22Rv1 (cell line): ENCODE measurements around the gene C12orf75.

Experiments used
- H3K27ac ChIP-seq: fragments of 450-650 bp; 2 replicates; pipeline ENCODE4 v1.5.1; 2017
- ZFX ChIP-seq: fragments of 450-650 bp; IDR thresholded peaks from 2 replicates; pipeline ENCODE4 v1.6.1; 2017; ENCODE audit warnings: antibody characterized with exemption, borderline replicate concordance
- TF ChIP-seq, protein P1 (sequence below): fragments of 450-650 bp; IDR thresholded peaks from 2 replicates; pipeline ENCODE4 v1.5.1; 2017; ENCODE audit warnings: mild to moderate bottlenecking

The C12orf75 gene

DNA sequence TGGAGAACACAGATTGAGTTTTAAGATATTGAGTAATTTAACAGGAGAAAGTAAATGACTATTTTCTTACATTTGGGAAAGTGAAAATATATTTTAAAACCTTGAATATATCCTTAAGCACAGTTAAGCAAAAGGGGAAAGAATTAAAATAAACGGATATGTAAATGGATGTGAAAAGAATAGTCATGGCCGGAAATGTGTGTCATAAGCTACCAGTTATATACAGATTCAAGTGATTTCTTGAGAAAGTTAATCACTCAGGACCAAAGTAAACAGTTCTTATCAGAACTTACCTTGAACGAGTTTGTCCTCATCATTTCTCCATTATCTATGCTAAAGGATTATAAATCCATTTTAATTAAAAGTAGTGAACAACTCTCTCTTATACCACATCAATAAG, 33.4 kb downstream of the C12orf75 start:
- no peak for TF ChIP-seq ZFX
- TF ChIP-seq, protein P1, sequence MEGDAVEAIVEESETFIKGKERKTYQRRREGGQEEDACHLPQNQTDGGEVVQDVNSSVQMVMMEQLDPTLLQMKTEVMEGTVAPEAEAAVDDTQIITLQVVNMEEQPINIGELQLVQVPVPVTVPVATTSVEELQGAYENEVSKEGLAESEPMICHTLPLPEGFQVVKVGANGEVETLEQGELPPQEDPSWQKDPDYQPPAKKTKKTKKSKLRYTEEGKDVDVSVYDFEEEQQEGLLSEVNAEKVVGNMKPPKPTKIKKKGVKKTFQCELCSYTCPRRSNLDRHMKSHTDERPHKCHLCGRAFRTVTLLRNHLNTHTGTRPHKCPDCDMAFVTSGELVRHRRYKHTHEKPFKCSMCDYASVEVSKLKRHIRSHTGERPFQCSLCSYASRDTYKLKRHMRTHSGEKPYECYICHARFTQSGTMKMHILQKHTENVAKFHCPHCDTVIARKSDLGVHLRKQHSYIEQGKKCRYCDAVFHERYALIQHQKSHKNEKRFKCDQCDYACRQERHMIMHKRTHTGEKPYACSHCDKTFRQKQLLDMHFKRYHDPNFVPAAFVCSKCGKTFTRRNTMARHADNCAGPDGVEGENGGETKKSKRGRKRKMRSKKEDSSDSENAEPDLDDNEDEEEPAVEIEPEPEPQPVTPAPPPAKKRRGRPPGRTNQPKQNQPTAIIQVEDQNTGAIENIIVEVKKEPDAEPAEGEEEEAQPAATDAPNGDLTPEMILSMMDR: no peak

DNA sequence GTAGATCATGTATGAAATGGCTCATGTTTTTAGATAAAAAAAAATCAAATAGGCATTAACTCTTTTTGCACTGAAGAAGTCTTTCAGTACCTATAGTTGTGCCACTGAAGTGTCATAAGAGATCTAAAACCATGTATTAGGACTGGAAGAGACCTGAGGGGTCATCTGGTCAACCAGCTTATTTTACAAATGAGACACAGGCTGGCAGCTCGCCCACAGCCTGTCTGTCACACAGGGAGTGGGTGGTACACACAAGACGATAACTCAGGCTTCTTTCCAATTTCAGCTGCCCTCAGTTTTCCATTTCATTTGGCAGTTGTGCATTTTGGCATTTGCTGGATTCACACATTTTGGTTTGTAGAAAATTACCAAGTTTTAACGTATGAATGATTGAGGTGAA, 34.7 kb downstream of the C12orf75 start:
- no peak overlapping the region for H3K27ac ChIP-seq
- TF ChIP-seq, protein P1: no peak
- TF ChIP-seq ZFX: no peak

More for the DNA sequence above, 33.4 kb downstream of the C12orf75 start:
- H3K27ac ChIP-seq: no peak overlapping the region

DNA sequence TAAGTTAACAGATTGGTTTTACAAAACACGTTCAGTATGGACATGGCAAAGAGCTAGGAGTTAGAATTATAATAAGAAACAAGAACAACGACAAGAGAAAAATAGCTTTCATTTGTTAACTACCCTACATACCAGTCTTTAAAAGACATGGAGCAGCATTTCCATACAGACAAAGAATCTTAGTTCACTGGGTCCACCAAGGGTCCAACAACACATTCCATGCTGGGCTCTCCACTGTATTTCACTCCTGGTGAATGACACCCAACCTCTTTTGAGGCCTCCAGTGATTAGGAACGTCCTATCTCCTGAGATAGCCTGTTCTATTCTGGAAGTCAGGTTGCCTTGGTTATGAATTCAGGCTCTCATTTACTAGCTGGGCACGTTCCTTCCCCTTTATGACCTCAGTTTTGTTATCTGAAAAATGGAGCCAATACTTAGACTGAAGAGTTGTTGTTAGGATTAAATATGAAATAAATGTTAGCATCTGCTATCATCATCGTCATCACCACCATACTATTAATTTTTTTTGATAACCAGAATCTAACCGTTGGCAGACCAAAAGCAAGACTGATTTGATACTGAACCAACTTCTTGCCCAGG, 37.7 kb downstream of the C12orf75 start:
- TF ChIP-seq, protein P1: no peak
- TF ChIP-seq ZFX: no peak
- no peak overlapping the region for H3K27ac ChIP-seq

DNA sequence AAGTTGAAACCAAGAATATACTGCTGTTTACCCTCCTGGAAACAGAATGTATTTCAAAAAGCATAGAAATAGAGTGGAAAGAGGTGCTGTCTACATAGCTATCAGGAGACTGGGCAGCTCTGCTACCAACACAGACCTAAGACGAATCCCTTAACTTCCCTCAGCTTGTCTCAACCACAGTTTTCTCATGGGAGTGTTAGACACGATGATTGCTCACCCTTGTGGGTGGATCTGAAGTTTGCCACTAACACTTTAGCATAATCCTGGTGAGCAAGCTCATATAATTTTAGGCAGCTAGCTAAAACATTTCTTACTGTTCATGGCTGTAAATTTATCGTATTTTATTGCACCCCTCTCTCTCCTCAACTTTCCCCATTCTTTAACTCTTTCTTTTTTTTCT, 38.5 kb downstream of the C12orf75 start:
- H3K27ac ChIP-seq: no peak overlapping the region
- TF ChIP-seq, protein P1: no peak
- no peak for TF ChIP-seq ZFX

DNA sequence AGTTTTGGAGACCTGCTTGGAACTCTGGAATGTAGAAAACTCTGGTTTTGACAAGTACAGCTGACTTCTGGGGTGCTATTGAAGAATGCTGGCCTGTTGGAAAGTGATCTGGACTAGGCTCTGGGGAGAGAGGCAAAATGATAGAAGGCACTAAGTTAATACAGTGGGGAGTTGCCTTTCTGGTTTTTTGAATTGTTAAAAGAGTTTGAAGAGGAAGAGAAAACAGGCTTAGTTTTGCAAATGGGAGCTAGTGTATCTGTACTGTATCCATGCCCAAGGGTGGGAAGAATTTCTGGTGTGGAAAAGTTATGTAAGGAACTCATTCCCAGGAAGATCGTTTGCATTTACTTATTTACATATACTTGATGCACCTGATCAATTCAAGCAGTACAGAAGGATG, 43.8 kb downstream of the C12orf75 start:
- no peak overlapping the region for H3K27ac ChIP-seq
- no peak for TF ChIP-seq ZFX
- TF ChIP-seq, protein P1: no peak

DNA sequence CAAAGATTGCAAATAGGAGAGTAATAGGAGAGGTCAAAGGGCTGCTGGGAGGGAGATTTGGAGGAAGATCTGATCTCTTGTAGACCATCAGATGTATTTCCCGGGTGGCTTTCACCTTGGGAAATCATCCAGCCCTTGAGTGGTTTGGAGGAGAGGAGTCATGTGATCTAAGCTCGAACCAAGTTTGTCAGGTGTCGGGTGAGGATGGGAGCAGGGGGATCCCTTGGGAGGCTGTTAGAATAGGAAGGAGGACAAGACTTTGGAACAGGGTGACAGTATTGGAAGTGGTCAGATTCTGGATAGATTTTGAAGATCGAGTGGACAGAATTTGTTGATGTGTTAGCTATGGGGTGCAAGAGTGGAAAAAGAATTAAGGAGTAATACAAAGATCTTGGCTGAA, 46.6 kb downstream of the C12orf75 start:
- no peak overlapping the region for H3K27ac ChIP-seq
- no peak for TF ChIP-seq ZFX
- TF ChIP-seq, protein P1: no peak

DNA sequence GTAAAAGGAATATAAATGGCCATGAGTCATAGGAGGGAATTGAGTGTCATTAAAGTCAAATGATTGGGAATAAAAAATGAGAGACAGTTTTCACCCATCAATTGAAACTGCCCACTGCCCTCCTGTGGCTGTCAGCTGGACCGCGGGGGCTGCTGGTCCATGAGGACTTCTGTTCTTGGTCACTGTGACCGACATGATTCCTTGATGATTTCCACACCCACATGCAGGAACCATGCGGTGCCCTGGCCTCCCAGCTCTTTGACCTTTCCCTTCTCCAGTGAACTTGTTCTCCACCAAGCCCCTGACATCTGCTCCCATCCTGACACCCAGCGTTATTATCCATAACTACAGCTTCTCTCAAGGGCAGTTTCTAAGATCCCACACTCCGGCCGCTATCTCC, 48.4 kb downstream of the C12orf75 start:
- H3K27ac ChIP-seq: no peak overlapping the region
- no peak for TF ChIP-seq ZFX
- TF ChIP-seq, protein P1: peak; percentile 65
